A673 (cell line): Measurements from ENCODE around the gene RYK. TPM values are rescaled to one million over a fixed set of nuclear protein-coding genes. Genes with fewer than 3 reads are reported as not detected.

ENCODE experiments used
- BruUV-seq: library from RNA; stranded (reverse); fragments of 400-500 nt; replicated peaks from 2 replicates; lab custom pipeline; 2021; lab: Mats Ljungman, UMichigan
- CTCF ChIA-PET: fragments of 300-600 bp; sonication (Branson Sonifier 250); formaldehyde crosslinking; loops from one replicate; lab custom pipeline; 2022; ENCODE audit warnings: antibody characterized with exemption; lab: Charles Lee
- POLR2A ChIA-PET: fragments of 300-600 bp; sonication (Branson Sonifier 250); formaldehyde crosslinking; loops from one replicate; lab custom pipeline; 2022; ENCODE audit warnings: antibody characterized with exemption; ENCODE audit not compliant: low non-redundant PET; lab: Charles Lee
- DNase-seq: peaks from one replicate; pipeline ENCODE4 v3.0.0-alpha.2; 2015; ENCODE audit warnings: low spot score
- H3K27ac ChIP-seq: fragments of 200-600 bp; sonication (generic); 2 replicates; pipeline ENCODE4 v1.5.1; 2016; ENCODE audit warnings: mixed run types, low read depth, mild to moderate bottlenecking, mixed read lengths, antibody characterized with exemption, low read length; ENCODE audit not compliant: poor library complexity, severe bottlenecking
- H3K27me3 ChIP-seq: fragments of 200-600 bp; sonication (generic); replicated peaks from 2 replicates; pipeline ENCODE4 v1.6.1; 2017; ENCODE audit warnings: mixed run types, low read depth, mild to moderate bottlenecking, mixed read lengths, antibody characterized with exemption, low read length; ENCODE audit not compliant: insufficient read depth, poor library complexity
- H3K36me3 ChIP-seq: fragments of 200-600 bp; sonication (generic); 2 replicates; pipeline ENCODE4 v1.6.1; 2016; ENCODE audit warnings: mixed run types, mild to moderate bottlenecking, mixed read lengths, antibody characterized with exemption, low read length; ENCODE audit not compliant: insufficient read depth, poor library complexity, severe bottlenecking
- H3K4me1 ChIP-seq: fragments of 200-600 bp; sonication (generic); 2 replicates; pipeline ENCODE4 v1.6.1; 2017; ENCODE audit warnings: mixed run types, mild to moderate bottlenecking, mixed read lengths, antibody characterized with exemption, low read length; ENCODE audit not compliant: insufficient read depth, poor library complexity, severe bottlenecking
- H3K4me3 ChIP-seq: fragments of 200-600 bp; sonication (generic); 2 replicates; pipeline ENCODE4 v1.5.1; 2016; ENCODE audit warnings: low read depth, mixed run types, mild to moderate bottlenecking, mixed read lengths, low read length; ENCODE audit not compliant: poor library complexity, severe bottlenecking
- H3K9me3 ChIP-seq: fragments of 200-600 bp; sonication (generic); 2 replicates; pipeline ENCODE4 v1.6.1; 2016; ENCODE audit warnings: mixed run types, low read depth, mild to moderate bottlenecking, mixed read lengths, antibody characterized with exemption, low read length; ENCODE audit not compliant: poor library complexity, severe bottlenecking
- EZH2 ChIP-seq: fragments of 200-600 bp; sonication (generic); IDR thresholded peaks from 2 replicates; pipeline ENCODE4 v1.6.1; 2017; ENCODE audit warnings: borderline replicate concordance, low read depth, mild to moderate bottlenecking, mixed read lengths, antibody characterized with exemption, low read length; ENCODE audit not compliant: poor library complexity, severe bottlenecking
- intact Hi-C: fragments of 100-400 bp; cut with micrococcal nuclease; formaldehyde crosslinking; loops from one replicate; pipeline ENCODE4 v1.10.0; 2022; ENCODE audit not compliant: unreplicated experiment
- total RNA-seq: library from RNA; stranded (reverse); gene quantifications from 2 replicates; pipeline ENCODE4 v1.2.3, GENCODE V29; 2021
- TF ChIP-seq, protein P1 (sequence below): fragments of 300-800, 200-600 bp; sonication (generic); conservative IDR thresholded peaks from 2 replicates; pipeline ENCODE4 v1.5.1; 2017; ENCODE audit warnings: low read depth, mild to moderate bottlenecking, antibody characterized with exemption, low read length, moderate library complexity, mixed read lengths

RYK gene
- total RNA-seq, 1 experiment from 2014 or later, result 47.8 TPM

DNA sequence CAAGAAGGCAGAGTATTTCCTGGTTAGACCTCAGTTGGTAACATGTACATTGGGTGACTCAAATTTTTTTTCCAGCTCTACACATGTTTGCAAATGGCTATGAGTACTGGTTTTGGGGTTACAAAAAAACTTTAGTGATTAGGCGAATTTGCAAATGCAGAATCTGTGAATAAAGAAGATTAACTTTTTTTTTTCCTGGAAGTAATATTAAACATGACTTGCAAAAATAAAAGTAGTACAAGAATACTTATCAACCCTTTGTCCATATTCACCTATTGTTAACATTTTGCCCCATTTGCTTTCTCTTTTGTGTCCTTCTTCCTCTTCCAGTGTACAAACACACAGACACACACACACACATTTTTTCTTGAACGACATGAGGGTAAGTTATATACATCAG lies 47.6 kb upstream of the RYK start:
- POLR2A ChIA-PET, result no interaction called here
- BruUV-seq, result no TSS peak

DNA sequence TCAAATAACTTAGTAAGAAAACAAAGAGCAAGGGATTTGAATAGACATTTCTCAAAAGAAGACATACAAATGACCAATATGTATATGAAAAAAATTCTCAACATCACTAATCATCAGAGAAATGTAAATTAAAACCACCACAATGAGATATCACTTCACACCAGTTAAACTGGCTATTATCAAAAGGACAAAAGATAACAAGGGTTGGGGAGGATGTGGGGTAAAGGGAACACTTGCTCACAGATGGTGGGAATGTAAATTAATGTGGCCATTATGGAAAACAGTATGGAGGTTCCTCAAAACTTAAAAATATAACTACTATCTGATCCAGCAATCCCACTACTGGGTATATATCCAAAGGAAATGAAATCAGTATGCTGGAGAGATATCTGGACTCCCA lies 46.0 kb upstream of the RYK start:
- DNase-seq, result no peak
- Histone ChIP-seq H3K9me3 (peaks cover 6% of the 10 kb centered on the region), H3K27ac (no peak overlapping the region), H3K4me1 (peaks cover 3% of the 10 kb centered on the region), H3K36me3 (no peaks in the 10 kb centered on the region), H3K4me3 (no peak overlapping the region), H3K27me3 (no peaks in the 10 kb centered on the region)
- ChIA-PET CTCF (no interaction called here), POLR2A (no interaction called here)
- TF ChIP-seq, protein P1, sequence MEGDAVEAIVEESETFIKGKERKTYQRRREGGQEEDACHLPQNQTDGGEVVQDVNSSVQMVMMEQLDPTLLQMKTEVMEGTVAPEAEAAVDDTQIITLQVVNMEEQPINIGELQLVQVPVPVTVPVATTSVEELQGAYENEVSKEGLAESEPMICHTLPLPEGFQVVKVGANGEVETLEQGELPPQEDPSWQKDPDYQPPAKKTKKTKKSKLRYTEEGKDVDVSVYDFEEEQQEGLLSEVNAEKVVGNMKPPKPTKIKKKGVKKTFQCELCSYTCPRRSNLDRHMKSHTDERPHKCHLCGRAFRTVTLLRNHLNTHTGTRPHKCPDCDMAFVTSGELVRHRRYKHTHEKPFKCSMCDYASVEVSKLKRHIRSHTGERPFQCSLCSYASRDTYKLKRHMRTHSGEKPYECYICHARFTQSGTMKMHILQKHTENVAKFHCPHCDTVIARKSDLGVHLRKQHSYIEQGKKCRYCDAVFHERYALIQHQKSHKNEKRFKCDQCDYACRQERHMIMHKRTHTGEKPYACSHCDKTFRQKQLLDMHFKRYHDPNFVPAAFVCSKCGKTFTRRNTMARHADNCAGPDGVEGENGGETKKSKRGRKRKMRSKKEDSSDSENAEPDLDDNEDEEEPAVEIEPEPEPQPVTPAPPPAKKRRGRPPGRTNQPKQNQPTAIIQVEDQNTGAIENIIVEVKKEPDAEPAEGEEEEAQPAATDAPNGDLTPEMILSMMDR, result no peak
- TF ChIP-seq EZH2, result no peak
- intact Hi-C loops, result no loop called here
- BruUV-seq, result no TSS peak

More for the DNA sequence above, 47.6 kb upstream of the RYK start:
- Histone ChIP-seq H3K4me3 (no peak overlapping the region), H3K9me3 (peaks cover 6% of the 10 kb centered on the region), H3K27ac (no peak overlapping the region), H3K27me3 (no peaks in the 10 kb centered on the region), H3K36me3 (no peaks in the 10 kb centered on the region), H3K4me1 (no peaks in the 10 kb centered on the region)
- intact Hi-C loops, result no loop called here
- no peak for DNase-seq
- CTCF ChIA-PET, result interaction anchor here (0.6 to 2.7 kb wide), 2 partner anchors 86 to 102 kb away, joined by 4 to 19 read pairs; no protein-coding TSS in a partner anchor
- TF ChIP-seq, protein P1, result no peak
- TF ChIP-seq EZH2, result no peak

DNA sequence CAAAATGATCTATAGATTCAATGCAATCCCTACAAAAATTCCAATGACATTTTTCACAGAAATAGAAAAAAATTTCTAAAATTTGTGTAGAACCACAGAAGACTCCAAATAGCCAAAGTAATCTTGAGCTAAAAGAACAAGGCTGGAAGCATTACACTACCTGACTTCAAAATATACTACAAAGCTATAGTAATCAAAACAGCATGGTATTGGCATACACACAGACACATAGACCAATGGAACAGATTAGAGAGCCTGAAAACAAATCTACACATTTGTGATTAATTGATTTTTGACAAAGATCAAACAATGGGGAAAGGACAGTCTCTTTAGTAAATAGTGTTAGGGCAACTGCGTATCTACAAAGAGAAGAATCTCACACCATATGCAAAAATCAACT lies 45.3 kb upstream of the RYK start:
- no peak for DNase-seq
- CTCF ChIA-PET, result interaction anchor here (0.5 to 0.6 kb wide), 2 partner anchors 76 to 161 kb away, joined by 3 read pairs; no protein-coding TSS in a partner anchor
- POLR2A ChIA-PET, result no interaction called here

More for the DNA sequence above, 45.3 kb upstream of the RYK start:
- H3K4me1 ChIP-seq, result peaks cover 10% of the 10 kb centered on the region
- BruUV-seq, result no TSS peak
- no peak overlapping the region for H3K4me3 ChIP-seq
- no peaks in the 10 kb centered on the region for H3K27me3 ChIP-seq
- intact Hi-C loops, result no loop called here
- H3K36me3 ChIP-seq, result no peaks in the 10 kb centered on the region
- TF ChIP-seq, protein P1, result no peak
- no peak for TF ChIP-seq EZH2
- H3K27ac ChIP-seq, result no peak overlapping the region
- H3K9me3 ChIP-seq, result peaks cover 6% of the 10 kb centered on the region
